G401.6 (cell line): Measurements from ENCODE around the gene STPG1.
A peak's percentile ranks its signal among the peaks of the same experiment; 100 is the strongest.

Experiments
- FAIRE-seq: peaks from 2 replicates; lab custom pipeline; 2012; peaks lifted over from hg19 to GRCh38; lab: Jason Lieb, UNC

STPG1 gene

GRCh38 chr1:24426744-24427544 lies 13.4 kb upstream of the STPG1 start:
- FAIRE-seq = no peak

GRCh38 chr1:24425922-24426321 lies 12.3 kb upstream of the STPG1 start:
- FAIRE-seq = no peak

- FAIRE-seq = no peak
Measured at GRCh38 chr1:24425441-24425840, 11.9 kb upstream of the STPG1 start.

GRCh38 chr1:24424990-24425389 lies 11.4 kb upstream of the STPG1 start:
- no peak for FAIRE-seq

GRCh38 chr1:24424207-24424606 lies 10.6 kb upstream of the STPG1 start:
- FAIRE-seq = no peak

- no peak for FAIRE-seq
Measured at GRCh38 chr1:24421502-24421901, 7.9 kb upstream of the STPG1 start.

- FAIRE-seq = no peak
Measured at GRCh38 chr1:24420547-24420946, 7.0 kb upstream of the STPG1 start.

GRCh38 chr1:24418898-24419628 lies 5.5 kb upstream of the STPG1 start:
- FAIRE-seq = no peak

GRCh38 chr1:24417681-24418080 lies 4.1 kb upstream of the STPG1 start:
- no peak for FAIRE-seq

- no peak for FAIRE-seq
Measured at GRCh38 chr1:24416666-24417391, 3.2 kb upstream of the STPG1 start.

GRCh38 chr1:24415910-24416665 lies 2.5 kb upstream of the STPG1 start:
- no peak for FAIRE-seq

- peak; percentile 93 for FAIRE-seq
Measured at GRCh38 chr1:24415334-24415909, 1.8 kb upstream of the STPG1 start, which contains the start of gene NIPAL3. Gene NIPAL3, plus strand, starts transcription at chr1:24415802. Its CDS starts 3,746 bp downstream, at chr1:24419548.

GRCh38 chr1:24414775-24415333 lies 1.3 kb upstream of the STPG1 start:
- FAIRE-seq = no peak

- no peak for FAIRE-seq
Measured at GRCh38 chr1:24412408-24412807, 1.2 kb downstream of the STPG1 start.

GRCh38 chr1:24411963-24412362 lies 1.6 kb downstream of the STPG1 start:
- no peak for FAIRE-seq

- FAIRE-seq = no peak
Measured at GRCh38 chr1:24410750-24411149, 2.8 kb downstream of the STPG1 start.

- FAIRE-seq = no peak
Measured at GRCh38 chr1:24409535-24409934, 4.0 kb downstream of the STPG1 start.

- no peak for FAIRE-seq
Measured at GRCh38 chr1:24406788-24407187, 6.8 kb downstream of the STPG1 start.

- peak; percentile 17 for FAIRE-seq
Measured at GRCh38 chr1:24403806-24404205, 9.8 kb downstream of the STPG1 start.

GRCh38 chr1:24400065-24400464 lies 13.5 kb downstream of the STPG1 start:
- FAIRE-seq = no peak

GRCh38 chr1:24393892-24394291 lies 19.7 kb downstream of the STPG1 start:
- FAIRE-seq = no peak
